TTC549 (cell line): Measurements from ENCODE around the gene EGFLAM.

Source experiments
- FAIRE-seq: peaks from 2 replicates; lab custom pipeline; 2012; peaks lifted over from hg19 to GRCh38; lab: Jason Lieb, UNC

Gene EGFLAM

GRCh38 chr5:38478166-38478565, 219.8 kb downstream of the EGFLAM start:
- no peak for FAIRE-seq

GRCh38 chr5:38478878-38479277, 220.5 kb downstream of the EGFLAM start:
- no peak for FAIRE-seq

GRCh38 chr5:38479315-38479904, 221.1 kb downstream of the EGFLAM start:
- no peak for FAIRE-seq

- FAIRE-seq, result no peak
Observed at GRCh38 chr5:38483805-38484398, 225.5 kb downstream of the EGFLAM start.

- no peak for FAIRE-seq
Observed at GRCh38 chr5:38494175-38494574, 235.8 kb downstream of the EGFLAM start.

- no peak for FAIRE-seq
Observed at GRCh38 chr5:38494763-38495162, 236.4 kb downstream of the EGFLAM start.

- no peak for FAIRE-seq
Observed at GRCh38 chr5:38497946-38498345, 239.6 kb downstream of the EGFLAM start.

- no peak for FAIRE-seq
Observed at GRCh38 chr5:38500573-38501260, 242.4 kb downstream of the EGFLAM start.

GRCh38 chr5:38506302-38506701, 247.9 kb downstream of the EGFLAM start:
- FAIRE-seq, result no peak

- FAIRE-seq, result no peak
Observed at GRCh38 chr5:38509185-38509584, 250.8 kb downstream of the EGFLAM start.
